GM10847 (cell line): ENCODE measurements around the gene APOLD1.

Experiments
- POLR2A ChIP-seq: IDR thresholded peaks from 2 replicates; pipeline ENCODE4 v1.6.1; 2011; ENCODE audit not compliant: insufficient read length; ENCODE audit errors: extremely low read depth

The APOLD1 gene

GRCh38 chr12:12839873-12840579 is 54.6 kb downstream of the APOLD1 start:
- no peak for TF ChIP-seq POLR2A

- TF ChIP-seq POLR2A, result no peak
These were observed 55.1 kb downstream of the APOLD1 start for GRCh38 chr12:12840580-12840899.
